Nephron (organoid): ENCODE data around the gene MED10.
A peak's percentile ranks its signal among the peaks of the same experiment; 100 is the strongest.

Source experiments
- H3K27ac Mint-ChIP-seq, 3 experiments: 2 replicates each; pipeline ENCODE4 v1.8.0; 2020; ENCODE audit warnings: mixed read lengths in 3 of 3, mild to moderate bottlenecking in 2 of 3, moderate library complexity in 1 of 3
- H3K27me3 Mint-ChIP-seq: 2 replicates; pipeline ENCODE4 v1.8.0; 2021; ENCODE audit warnings: low read depth, mild to moderate bottlenecking, moderate library complexity, mixed read lengths
- H3K36me3 Mint-ChIP-seq: 2 replicates; pipeline ENCODE4 v1.8.0; 2020; ENCODE audit warnings: low read depth, mixed read lengths
- H3K4me1 Mint-ChIP-seq: 2 replicates; pipeline ENCODE4 v1.8.0; 2020; ENCODE audit warnings: mixed read lengths
- H3K4me3 Mint-ChIP-seq, 3 experiments: 2 replicates each; pipeline ENCODE4 v1.8.0; 2020; ENCODE audit warnings: mild to moderate bottlenecking in 3 of 3, mixed read lengths in 3 of 3, moderate library complexity in 2 of 3
- H3K9me3 Mint-ChIP-seq: 2 replicates; pipeline ENCODE4 v1.8.0; 2020; ENCODE audit warnings: mixed read lengths
- CTCF ChIP-seq, 3 experiments: fragments of 200-600 bp; sonication (generic); IDR thresholded peaks; one replicate each; pipeline ENCODE4 v1.5.0; 2021; ENCODE audit warnings: antibody characterized with exemption in 3 of 3; ENCODE audit not compliant: unreplicated experiment in 3 of 3

The MED10 gene

GRCh38 chr5:6377905-6378765 lies at the start of gene MED10:
TSS of gene MED10 (minus strand) at chr5:6378547. CDS start at chr5:6378483, 64 bp downstream.
- peaks cover 24% of the 10 kb centered on the region for H3K4me1 Mint-ChIP-seq
- H3K36me3 Mint-ChIP-seq = peaks cover 36% of the 10 kb centered on the region
- peak within 1 kb of the TSS; percentile 83 to 95 (median 93) for H3K27ac Mint-ChIP-seq
- no peak for TF ChIP-seq CTCF (IDR thresholded peaks at IDR 0.05; ENCODE audit: unreplicated experiment in 3 of 3)
- H3K4me3 Mint-ChIP-seq = peak within 1 kb of the TSS; percentile 92 to 97 (median 97)
- peaks cover 3% of the 10 kb centered on the region for H3K27me3 Mint-ChIP-seq
- H3K9me3 Mint-ChIP-seq = no peaks in the 10 kb centered on the region

GRCh38 chr5:6427694-6428093 lies 49.3 kb upstream of the MED10 start:
- Mint-ChIP-seq H3K4me3 (no peak overlapping the region), H3K4me1 (no peaks in the 10 kb centered on the region), H3K27ac (no peak overlapping the region), H3K27me3 (peaks cover 37% of the 10 kb centered on the region), H3K9me3 (peaks cover 5% of the 10 kb centered on the region), H3K36me3 (no peaks in the 10 kb centered on the region)
- TF ChIP-seq CTCF (IDR thresholded peaks at IDR 0.05; ENCODE audit: unreplicated experiment in 3 of 3) = no peak

- no peaks in the 10 kb centered on the region for H3K36me3 Mint-ChIP-seq
- no peak overlapping the region for H3K27ac Mint-ChIP-seq
- H3K4me3 Mint-ChIP-seq = no peak overlapping the region
- no peak for TF ChIP-seq CTCF (IDR thresholded peaks at IDR 0.05; ENCODE audit: unreplicated experiment in 3 of 3)
- peaks cover 5% of the 10 kb centered on the region for H3K9me3 Mint-ChIP-seq
- H3K4me1 Mint-ChIP-seq = peaks cover 2% of the 10 kb centered on the region
- H3K27me3 Mint-ChIP-seq = peaks cover 43% of the 10 kb centered on the region
Observed at GRCh38 chr5:6424700-6425099, 46.4 kb upstream of the MED10 start.

GRCh38 chr5:6424110-6424659 lies 45.8 kb upstream of the MED10 start:
- Mint-ChIP-seq H3K4me3 (no peak overlapping the region), H3K27ac (no peak overlapping the region), H3K36me3 (no peaks in the 10 kb centered on the region), H3K27me3 (peaks cover 46% of the 10 kb centered on the region), H3K9me3 (peaks cover 5% of the 10 kb centered on the region), H3K4me1 (peaks cover 7% of the 10 kb centered on the region)
- no peak for TF ChIP-seq CTCF (IDR thresholded peaks at IDR 0.05; ENCODE audit: unreplicated experiment in 3 of 3)

- no peaks in the 10 kb centered on the region for H3K36me3 Mint-ChIP-seq
- no peak for TF ChIP-seq CTCF (IDR thresholded peaks at IDR 0.05; ENCODE audit: unreplicated experiment in 3 of 3)
- peaks cover 8% of the 10 kb centered on the region for H3K4me1 Mint-ChIP-seq
- peaks cover 43% of the 10 kb centered on the region for H3K27me3 Mint-ChIP-seq
- H3K27ac Mint-ChIP-seq = no peak overlapping the region
- H3K4me3 Mint-ChIP-seq = no peak overlapping the region
- H3K9me3 Mint-ChIP-seq = peaks cover 5% of the 10 kb centered on the region
Observed at GRCh38 chr5:6423327-6424109, 45.2 kb upstream of the MED10 start.
